Esophagus squamous epithelium (tissue), 4 donors: ENCODE measurements around the gene CDKL2.

ENCODE experiments used
- CTCF ChIP-seq, 6 experiments: fragments of 450-650 bp in 4 of 6; fragments of 200-600 bp in 2 of 6; sonication (generic) in 2 of 6; IDR thresholded peaks; one replicate each; pipeline ENCODE4 v1.5.1; 2016 to 2019; ENCODE audit warnings: antibody characterized with exemption in 6 of 6, mild to moderate bottlenecking in 4 of 6, moderate library complexity in 4 of 6
- POLR2A ChIP-seq, 4 donors: fragments of 450-650 bp; IDR thresholded peaks; one replicate each; pipeline ENCODE4 v1.6.1; 2017; ENCODE audit warnings: antibody characterized with exemption in 4 of 4, mild to moderate bottlenecking in 4 of 4, moderate library complexity in 3 of 4

- TF ChIP-seq CTCF (IDR thresholded peaks at IDR 0.05) (no peak), POLR2A (IDR thresholded peaks at IDR 0.05) (no peak)
These were observed 6.8 kb upstream of the CDKL2 start for GRCh38 chr4:75637176-75637575.
